Measurements from ENCODE around the gene FAM9A.
"Not testable (repeated sequence)": the region's sequence is repeated elsewhere in the genome, so short reads cannot be mapped to it uniquely, and the experiment has no call there.

FAM9A gene

GRCh38 chrX:8803326-8803725, 2.1 kb upstream of the FAM9A start:
- DNase-seq (ENCODE audit: low read depth in 2 of 2) = no peak

- DNase-seq (ENCODE audit: low read depth in 2 of 2) = not testable (repeated sequence)
Measured at GRCh38 chrX:8800351-8800750, 832 bp downstream of the FAM9A start.

GRCh38 chrX:8799281-8799680, 1.9 kb downstream of the FAM9A start:
- DNase-seq (ENCODE audit: low read depth in 2 of 2) = not testable (repeated sequence)

- not testable (repeated sequence) for DNase-seq (ENCODE audit: low read depth in 2 of 2)
Measured at GRCh38 chrX:8798702-8799101, 2.5 kb downstream of the FAM9A start.

- not testable (repeated sequence) for DNase-seq (ENCODE audit: low read depth in 2 of 2)
Measured at GRCh38 chrX:8787119-8787518, 14.1 kb downstream of the FAM9A start.

- no peak for DNase-seq (ENCODE audit: low read depth in 2 of 2)
Measured at GRCh38 chrX:8784162-8784561, 17.0 kb downstream of the FAM9A start.

- no peak for DNase-seq (ENCODE audit: low read depth in 2 of 2)
Measured at GRCh38 chrX:8783714-8784098, 17.5 kb downstream of the FAM9A start.

- peak in 1 of 2 donors; percentile 2 for DNase-seq (ENCODE audit: low read depth in 2 of 2)
Measured at GRCh38 chrX:8783097-8783713, 18.0 kb downstream of the FAM9A start.

GRCh38 chrX:8782595-8782994, 18.6 kb downstream of the FAM9A start:
- no peak for DNase-seq (ENCODE audit: low read depth in 2 of 2)

- not testable (repeated sequence) for DNase-seq (ENCODE audit: low read depth in 2 of 2)
Measured at GRCh38 chrX:8781921-8782320, 19.3 kb downstream of the FAM9A start.

- no peak for DNase-seq (ENCODE audit: low read depth in 2 of 2)
Measured at GRCh38 chrX:8773117-8773516, 28.1 kb downstream of the FAM9A start.

- no peak for DNase-seq (ENCODE audit: low read depth in 2 of 2)
Measured at GRCh38 chrX:8760021-8760420, 41.2 kb downstream of the FAM9A start.

GRCh38 chrX:8758706-8759105, 42.5 kb downstream of the FAM9A start:
- not testable (repeated sequence) for DNase-seq (ENCODE audit: low read depth in 2 of 2)

GRCh38 chrX:8757609-8758389, 43.4 kb downstream of the FAM9A start:
- not testable (repeated sequence) for DNase-seq (ENCODE audit: low read depth in 2 of 2)

- DNase-seq (ENCODE audit: low read depth in 2 of 2) = no peak
Measured at GRCh38 chrX:8755813-8756212, 45.4 kb downstream of the FAM9A start.

GRCh38 chrX:8755116-8755515, 46.1 kb downstream of the FAM9A start:
- DNase-seq (ENCODE audit: low read depth in 2 of 2) = no peak

GRCh38 chrX:8749697-8750096, 51.5 kb downstream of the FAM9A start:
- DNase-seq (ENCODE audit: low read depth in 2 of 2) = no peak

- no peak for DNase-seq (ENCODE audit: low read depth in 2 of 2)
Measured at GRCh38 chrX:8748855-8749254, 52.3 kb downstream of the FAM9A start.

GRCh38 chrX:8743126-8743732, 58.0 kb downstream of the FAM9A start:
- DNase-seq (ENCODE audit: low read depth in 2 of 2) = peak in 1 of 2 donors; percentile 24

GRCh38 chrX:8741981-8742380, 59.2 kb downstream of the FAM9A start:
- no peak for DNase-seq (ENCODE audit: low read depth in 2 of 2)
